HCT116 (cell line): ENCODE results near the gene SLC4A11.

Experiments
- CEBPB ChIP-seq: IDR thresholded peaks from 2 replicates; pipeline ENCODE4 v1.6.1; 2012; ENCODE audit warnings: low read depth
- ELF1 ChIP-seq: IDR thresholded peaks from 2 replicates; pipeline ENCODE4 v1.6.1; 2012; ENCODE audit warnings: low read depth, borderline replicate concordance
- JUND ChIP-seq: IDR thresholded peaks from 2 replicates; pipeline ENCODE4 v1.6.1; 2012
- MAX ChIP-seq: IDR thresholded peaks from 2 replicates; pipeline ENCODE4 v1.6.1; 2012
- POLR2AphosphoS5 ChIP-seq: IDR thresholded peaks from 2 replicates; pipeline ENCODE4 v1.6.1; 2011; ENCODE audit warnings: mild to moderate bottlenecking, low read depth, low read length, moderate library complexity
- SP1 ChIP-seq: IDR thresholded peaks from 2 replicates; pipeline ENCODE4 v1.6.1; 2012; ENCODE audit warnings: low read depth
- SRF ChIP-seq: IDR thresholded peaks from 2 replicates; pipeline ENCODE4 v1.6.1; 2012; ENCODE audit warnings: low read depth
- ZBTB33 ChIP-seq: IDR thresholded peaks from 2 replicates; pipeline ENCODE4 v1.6.1; 2011; ENCODE audit warnings: mild to moderate bottlenecking, low read length, moderate library complexity; ENCODE audit not compliant: insufficient replicate concordance; ENCODE audit errors: extremely low read depth
- ZNF274 ChIP-seq: fragments of 200-500 bp; sonication (Bioruptor generic); IDR thresholded peaks from 2 replicates; pipeline ENCODE4 v1.6.1; 2014; ENCODE audit warnings: mild to moderate bottlenecking, low read depth, low read length, inconsistent platforms
- TF ChIP-seq, protein P1 (sequence below), 3 experiments: fragments of 200-600 bp in 1 of 3; sonication (generic) in 1 of 3; IDR thresholded peaks in 2 of 3; conservative IDR thresholded peaks in 1 of 3; 2 replicates each; pipeline ENCODE4 v1.5.1; 2012 to 2017; ENCODE audit warnings: low read depth in 2 of 3, low read length in 2 of 3, antibody characterized with exemption in 1 of 3, borderline replicate concordance in 1 of 3, control low read depth in 1 of 3, mild to moderate bottlenecking in 1 of 3, mixed read lengths in 1 of 3, mixed run types in 1 of 3, moderate library complexity in 1 of 3; ENCODE audit not compliant: insufficient read depth in 1 of 3
- TF ChIP-seq, protein P2 (sequence below): IDR thresholded peaks from 2 replicates; pipeline ENCODE4 v1.6.1; 2012; ENCODE audit warnings: low read depth

GRCh38 chr20:3194617-3195280 is 44.2 kb downstream of the SLC4A11 start:
- TF ChIP-seq, protein P1, sequence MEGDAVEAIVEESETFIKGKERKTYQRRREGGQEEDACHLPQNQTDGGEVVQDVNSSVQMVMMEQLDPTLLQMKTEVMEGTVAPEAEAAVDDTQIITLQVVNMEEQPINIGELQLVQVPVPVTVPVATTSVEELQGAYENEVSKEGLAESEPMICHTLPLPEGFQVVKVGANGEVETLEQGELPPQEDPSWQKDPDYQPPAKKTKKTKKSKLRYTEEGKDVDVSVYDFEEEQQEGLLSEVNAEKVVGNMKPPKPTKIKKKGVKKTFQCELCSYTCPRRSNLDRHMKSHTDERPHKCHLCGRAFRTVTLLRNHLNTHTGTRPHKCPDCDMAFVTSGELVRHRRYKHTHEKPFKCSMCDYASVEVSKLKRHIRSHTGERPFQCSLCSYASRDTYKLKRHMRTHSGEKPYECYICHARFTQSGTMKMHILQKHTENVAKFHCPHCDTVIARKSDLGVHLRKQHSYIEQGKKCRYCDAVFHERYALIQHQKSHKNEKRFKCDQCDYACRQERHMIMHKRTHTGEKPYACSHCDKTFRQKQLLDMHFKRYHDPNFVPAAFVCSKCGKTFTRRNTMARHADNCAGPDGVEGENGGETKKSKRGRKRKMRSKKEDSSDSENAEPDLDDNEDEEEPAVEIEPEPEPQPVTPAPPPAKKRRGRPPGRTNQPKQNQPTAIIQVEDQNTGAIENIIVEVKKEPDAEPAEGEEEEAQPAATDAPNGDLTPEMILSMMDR (IDR thresholded peaks at IDR 0.05 in 2 of 3, conservative IDR thresholded peaks at IDR 0.05 in 1 of 3; ENCODE audit: borderline replicate concordance in 1 of 3, insufficient read depth in 1 of 3, low read depth in 2 of 3, low read length in 2 of 3): no peak
- no peak for TF ChIP-seq ELF1
- TF ChIP-seq POLR2AphosphoS5: no peak
- TF ChIP-seq CEBPB: no peak
- TF ChIP-seq MAX: no peak
- TF ChIP-seq, protein P2, sequence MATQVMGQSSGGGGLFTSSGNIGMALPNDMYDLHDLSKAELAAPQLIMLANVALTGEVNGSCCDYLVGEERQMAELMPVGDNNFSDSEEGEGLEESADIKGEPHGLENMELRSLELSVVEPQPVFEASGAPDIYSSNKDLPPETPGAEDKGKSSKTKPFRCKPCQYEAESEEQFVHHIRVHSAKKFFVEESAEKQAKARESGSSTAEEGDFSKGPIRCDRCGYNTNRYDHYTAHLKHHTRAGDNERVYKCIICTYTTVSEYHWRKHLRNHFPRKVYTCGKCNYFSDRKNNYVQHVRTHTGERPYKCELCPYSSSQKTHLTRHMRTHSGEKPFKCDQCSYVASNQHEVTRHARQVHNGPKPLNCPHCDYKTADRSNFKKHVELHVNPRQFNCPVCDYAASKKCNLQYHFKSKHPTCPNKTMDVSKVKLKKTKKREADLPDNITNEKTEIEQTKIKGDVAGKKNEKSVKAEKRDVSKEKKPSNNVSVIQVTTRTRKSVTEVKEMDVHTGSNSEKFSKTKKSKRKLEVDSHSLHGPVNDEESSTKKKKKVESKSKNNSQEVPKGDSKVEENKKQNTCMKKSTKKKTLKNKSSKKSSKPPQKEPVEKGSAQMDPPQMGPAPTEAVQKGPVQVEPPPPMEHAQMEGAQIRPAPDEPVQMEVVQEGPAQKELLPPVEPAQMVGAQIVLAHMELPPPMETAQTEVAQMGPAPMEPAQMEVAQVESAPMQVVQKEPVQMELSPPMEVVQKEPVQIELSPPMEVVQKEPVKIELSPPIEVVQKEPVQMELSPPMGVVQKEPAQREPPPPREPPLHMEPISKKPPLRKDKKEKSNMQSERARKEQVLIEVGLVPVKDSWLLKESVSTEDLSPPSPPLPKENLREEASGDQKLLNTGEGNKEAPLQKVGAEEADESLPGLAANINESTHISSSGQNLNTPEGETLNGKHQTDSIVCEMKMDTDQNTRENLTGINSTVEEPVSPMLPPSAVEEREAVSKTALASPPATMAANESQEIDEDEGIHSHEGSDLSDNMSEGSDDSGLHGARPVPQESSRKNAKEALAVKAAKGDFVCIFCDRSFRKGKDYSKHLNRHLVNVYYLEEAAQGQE: no peak
- TF ChIP-seq ZBTB33: no peak
- TF ChIP-seq SP1: no peak
- no peak for TF ChIP-seq SRF
- no peak for TF ChIP-seq JUND
- TF ChIP-seq ZNF274: no peak
